Memory B cell (primary cell): ENCODE measurements around the gene LPGAT1.
"Not testable (repeated sequence)": the region's sequence is repeated elsewhere in the genome, so short reads cannot be mapped to it uniquely, and the experiment has no call there.

Experiments
- ATAC-seq: fragments of 150-1000 bp; cut with Tn5 transposase; 2 replicates; pipeline ENCODE4 v1.10.0; 2021; ENCODE audit warnings: low read depth, mild to moderate bottlenecking, moderate library complexity
- DNase-seq, 2 donors: peaks; one replicate each; pipeline ENCODE4 v3.0.0; 2022; ENCODE audit warnings: low spot score in 2 of 2
- H3K27ac Mint-ChIP-seq: one replicate; pipeline ENCODE4 v1.8.0; 2022; ENCODE audit warnings: mild to moderate bottlenecking, moderate library complexity, mixed read lengths
- H3K27me3 Mint-ChIP-seq: one replicate; pipeline ENCODE4 v1.8.0; 2022; ENCODE audit warnings: mixed read lengths
- H3K36me3 Mint-ChIP-seq: one replicate; pipeline ENCODE4 v1.8.0; 2022; ENCODE audit warnings: mild to moderate bottlenecking, mixed read lengths
- H3K4me1 Mint-ChIP-seq: one replicate; pipeline ENCODE4 v1.8.0; 2022; ENCODE audit warnings: mixed read lengths
- H3K4me3 Mint-ChIP-seq: one replicate; pipeline ENCODE4 v1.8.0; 2022; ENCODE audit warnings: mild to moderate bottlenecking, moderate library complexity, mixed read lengths
- H3K9me3 Mint-ChIP-seq: one replicate; pipeline ENCODE4 v1.8.0; 2022; ENCODE audit warnings: mixed read lengths

The LPGAT1 gene

GRCh38 chr1:211726467-211726995 lies 104.0 kb downstream of the LPGAT1 start:
- DNase-seq (no peak), ATAC-seq (no peak)
- Mint-ChIP-seq H3K27ac (no peak overlapping the region), H3K4me1 (no peaks in the 10 kb centered on the region), H3K9me3 (no peaks in the 10 kb centered on the region), H3K36me3 (no peaks in the 10 kb centered on the region), H3K27me3 (peaks cover 4% of the 10 kb centered on the region), H3K4me3 (no peak overlapping the region)

GRCh38 chr1:211724687-211725196 lies 105.8 kb downstream of the LPGAT1 start:
- DNase-seq (no peak), ATAC-seq (no peak)
- Mint-ChIP-seq H3K4me3 (no peak overlapping the region), H3K27ac (no peak overlapping the region), H3K36me3 (peaks cover 6% of the 10 kb centered on the region), H3K4me1 (no peaks in the 10 kb centered on the region), H3K9me3 (peaks cover 3% of the 10 kb centered on the region), H3K27me3 (peaks cover 4% of the 10 kb centered on the region)

GRCh38 chr1:211723273-211723672 lies 107.3 kb downstream of the LPGAT1 start:
- H3K27me3 Mint-ChIP-seq = peaks cover 4% of the 10 kb centered on the region
- DNase-seq (no peak), ATAC-seq (no peak)
- no peak overlapping the region for H3K4me3 Mint-ChIP-seq
- H3K9me3 Mint-ChIP-seq = peaks cover 5% of the 10 kb centered on the region
- H3K36me3 Mint-ChIP-seq = peaks cover 6% of the 10 kb centered on the region
- no peak overlapping the region for H3K27ac Mint-ChIP-seq
- H3K4me1 Mint-ChIP-seq = no peaks in the 10 kb centered on the region

GRCh38 chr1:211722277-211723175 lies 108.0 kb downstream of the LPGAT1 start:
- H3K4me3 Mint-ChIP-seq = no peak overlapping the region

GRCh38 chr1:211716555-211716954 lies 114.0 kb downstream of the LPGAT1 start:
- not testable (repeated sequence) for DNase-seq, H3K9me3 Mint-ChIP-seq, H3K36me3 Mint-ChIP-seq, H3K4me3 Mint-ChIP-seq, H3K27ac Mint-ChIP-seq, H3K27me3 Mint-ChIP-seq, ATAC-seq, H3K4me1 Mint-ChIP-seq

More at GRCh38 chr1:211722277-211723175, 108.0 kb downstream of the LPGAT1 start:
- H3K36me3 Mint-ChIP-seq = peaks cover 6% of the 10 kb centered on the region
- no peaks in the 10 kb centered on the region for H3K4me1 Mint-ChIP-seq
- H3K27ac Mint-ChIP-seq = no peak overlapping the region
- H3K9me3 Mint-ChIP-seq = peaks cover 5% of the 10 kb centered on the region
- no peak for DNase-seq
- no peak for ATAC-seq
- peaks cover 4% of the 10 kb centered on the region for H3K27me3 Mint-ChIP-seq

- Mint-ChIP-seq H3K36me3 (peaks cover 5% of the 10 kb centered on the region), H3K27ac (no peak overlapping the region), H3K4me1 (peaks cover 5% of the 10 kb centered on the region), H3K4me3 (no peak overlapping the region), H3K9me3 (peaks cover 8% of the 10 kb centered on the region), H3K27me3 (no peaks in the 10 kb centered on the region)
- no peak for DNase-seq
- no peak for ATAC-seq
Measured at GRCh38 chr1:211715971-211716370, 114.6 kb downstream of the LPGAT1 start.

GRCh38 chr1:211714154-211714553 lies 116.4 kb downstream of the LPGAT1 start:
- peaks cover 2% of the 10 kb centered on the region for H3K36me3 Mint-ChIP-seq
- no peak overlapping the region for H3K4me3 Mint-ChIP-seq
- H3K4me1 Mint-ChIP-seq = peaks cover 10% of the 10 kb centered on the region
- no peak for DNase-seq
- ATAC-seq = no peak
- H3K9me3 Mint-ChIP-seq = peaks cover 2% of the 10 kb centered on the region
- H3K27me3 Mint-ChIP-seq = no peaks in the 10 kb centered on the region
- H3K27ac Mint-ChIP-seq = no peak overlapping the region

- H3K27me3 Mint-ChIP-seq = no peaks in the 10 kb centered on the region
- ATAC-seq = no peak
Measured at GRCh38 chr1:211713231-211713630, 117.3 kb downstream of the LPGAT1 start.

GRCh38 chr1:211711315-211711705 lies 119.3 kb downstream of the LPGAT1 start:
- Mint-ChIP-seq H3K4me3 (no peak overlapping the region), H3K27me3 (no peaks in the 10 kb centered on the region), H3K4me1 (peaks cover 12% of the 10 kb centered on the region), H3K9me3 (no peaks in the 10 kb centered on the region), H3K27ac (no peak overlapping the region), H3K36me3 (no peaks in the 10 kb centered on the region)
- no peak for ATAC-seq
- no peak for DNase-seq

More at GRCh38 chr1:211713231-211713630, 117.3 kb downstream of the LPGAT1 start:
- Mint-ChIP-seq H3K9me3 (peaks cover 2% of the 10 kb centered on the region), H3K4me3 (no peak overlapping the region), H3K4me1 (peaks cover 10% of the 10 kb centered on the region), H3K27ac (no peak overlapping the region), H3K36me3 (peaks cover 2% of the 10 kb centered on the region)
- no peak for DNase-seq

- H3K4me1 Mint-ChIP-seq = peaks cover 12% of the 10 kb centered on the region
- H3K27me3 Mint-ChIP-seq = no peaks in the 10 kb centered on the region
- ATAC-seq (no peak), DNase-seq (no peak)
- no peak overlapping the region for H3K27ac Mint-ChIP-seq
- H3K4me3 Mint-ChIP-seq = no peak overlapping the region
- H3K36me3 Mint-ChIP-seq = no peaks in the 10 kb centered on the region
- no peaks in the 10 kb centered on the region for H3K9me3 Mint-ChIP-seq
Measured at GRCh38 chr1:211710566-211711314, 119.8 kb downstream of the LPGAT1 start.

- Mint-ChIP-seq H3K4me3 (no peak overlapping the region), H3K9me3 (no peaks in the 10 kb centered on the region), H3K27me3 (no peaks in the 10 kb centered on the region), H3K4me1 (peaks cover 12% of the 10 kb centered on the region), H3K36me3 (no peaks in the 10 kb centered on the region), H3K27ac (no peak overlapping the region)
- DNase-seq (no peak), ATAC-seq (no peak)
Measured at GRCh38 chr1:211708926-211709325, 121.6 kb downstream of the LPGAT1 start.

- Mint-ChIP-seq H3K4me1 (peaks cover 10% of the 10 kb centered on the region), H3K27me3 (no peaks in the 10 kb centered on the region), H3K27ac (no peak overlapping the region), H3K36me3 (no peaks in the 10 kb centered on the region), H3K4me3 (no peak overlapping the region), H3K9me3 (no peaks in the 10 kb centered on the region)
- ATAC-seq = no peak
- DNase-seq = no peak
Measured at GRCh38 chr1:211708006-211708405, 122.6 kb downstream of the LPGAT1 start.

GRCh38 chr1:211705467-211706091 lies 125.0 kb downstream of the LPGAT1 start:
- peaks cover 4% of the 10 kb centered on the region for H3K4me1 Mint-ChIP-seq
- H3K9me3 Mint-ChIP-seq = no peaks in the 10 kb centered on the region
- DNase-seq (no peak), ATAC-seq (no peak)
- no peaks in the 10 kb centered on the region for H3K36me3 Mint-ChIP-seq
- H3K4me3 Mint-ChIP-seq = no peak overlapping the region
- no peak overlapping the region for H3K27ac Mint-ChIP-seq
- peaks cover 2% of the 10 kb centered on the region for H3K27me3 Mint-ChIP-seq

- H3K27ac Mint-ChIP-seq = no peak overlapping the region
- DNase-seq (no peak), ATAC-seq (no peak)
- H3K4me1 Mint-ChIP-seq = peaks cover 6% of the 10 kb centered on the region
- no peak overlapping the region for H3K4me3 Mint-ChIP-seq
- H3K27me3 Mint-ChIP-seq = peaks cover 2% of the 10 kb centered on the region
- no peaks in the 10 kb centered on the region for H3K36me3 Mint-ChIP-seq
- no peaks in the 10 kb centered on the region for H3K9me3 Mint-ChIP-seq
Measured at GRCh38 chr1:211704543-211704942, 126.0 kb downstream of the LPGAT1 start.
